GM10266 (cell line): Measurements from ENCODE around the gene TMEM158.

Source experiments
- DNase-seq: peaks from one replicate; pipeline ENCODE4 v3.0.0; 2012; ENCODE audit errors: extremely low spot score
- TF ChIP-seq, protein P1 (sequence below): IDR thresholded peaks from 2 replicates; pipeline ENCODE4 v1.5.1; 2012; ENCODE audit warnings: mild to moderate bottlenecking, low read depth; ENCODE audit not compliant: control insufficient read depth, insufficient read depth; ENCODE audit errors: missing control alignments

The TMEM158 gene

DNA sequence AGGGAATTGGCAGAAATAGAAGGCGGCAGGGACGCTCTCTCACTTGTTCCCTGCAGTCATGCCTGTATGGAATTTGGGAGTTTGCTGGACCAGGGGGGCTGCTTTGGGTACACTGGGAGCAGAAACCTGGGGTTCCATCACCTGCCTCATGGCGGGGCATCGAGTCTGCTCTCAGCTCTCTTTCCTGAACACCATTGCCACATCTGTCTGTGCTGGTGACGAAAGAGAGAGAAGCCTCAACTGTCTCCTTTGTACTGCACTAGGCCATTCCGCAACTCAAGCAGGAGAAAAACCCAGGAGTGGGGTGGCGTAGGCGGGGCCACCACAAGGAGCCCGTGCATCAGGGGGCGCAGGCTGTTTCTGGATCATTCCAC, 14.0 kb downstream of the TMEM158 start:
- TF ChIP-seq, protein P1, sequence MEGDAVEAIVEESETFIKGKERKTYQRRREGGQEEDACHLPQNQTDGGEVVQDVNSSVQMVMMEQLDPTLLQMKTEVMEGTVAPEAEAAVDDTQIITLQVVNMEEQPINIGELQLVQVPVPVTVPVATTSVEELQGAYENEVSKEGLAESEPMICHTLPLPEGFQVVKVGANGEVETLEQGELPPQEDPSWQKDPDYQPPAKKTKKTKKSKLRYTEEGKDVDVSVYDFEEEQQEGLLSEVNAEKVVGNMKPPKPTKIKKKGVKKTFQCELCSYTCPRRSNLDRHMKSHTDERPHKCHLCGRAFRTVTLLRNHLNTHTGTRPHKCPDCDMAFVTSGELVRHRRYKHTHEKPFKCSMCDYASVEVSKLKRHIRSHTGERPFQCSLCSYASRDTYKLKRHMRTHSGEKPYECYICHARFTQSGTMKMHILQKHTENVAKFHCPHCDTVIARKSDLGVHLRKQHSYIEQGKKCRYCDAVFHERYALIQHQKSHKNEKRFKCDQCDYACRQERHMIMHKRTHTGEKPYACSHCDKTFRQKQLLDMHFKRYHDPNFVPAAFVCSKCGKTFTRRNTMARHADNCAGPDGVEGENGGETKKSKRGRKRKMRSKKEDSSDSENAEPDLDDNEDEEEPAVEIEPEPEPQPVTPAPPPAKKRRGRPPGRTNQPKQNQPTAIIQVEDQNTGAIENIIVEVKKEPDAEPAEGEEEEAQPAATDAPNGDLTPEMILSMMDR: no peak
- no peak for DNase-seq

DNA sequence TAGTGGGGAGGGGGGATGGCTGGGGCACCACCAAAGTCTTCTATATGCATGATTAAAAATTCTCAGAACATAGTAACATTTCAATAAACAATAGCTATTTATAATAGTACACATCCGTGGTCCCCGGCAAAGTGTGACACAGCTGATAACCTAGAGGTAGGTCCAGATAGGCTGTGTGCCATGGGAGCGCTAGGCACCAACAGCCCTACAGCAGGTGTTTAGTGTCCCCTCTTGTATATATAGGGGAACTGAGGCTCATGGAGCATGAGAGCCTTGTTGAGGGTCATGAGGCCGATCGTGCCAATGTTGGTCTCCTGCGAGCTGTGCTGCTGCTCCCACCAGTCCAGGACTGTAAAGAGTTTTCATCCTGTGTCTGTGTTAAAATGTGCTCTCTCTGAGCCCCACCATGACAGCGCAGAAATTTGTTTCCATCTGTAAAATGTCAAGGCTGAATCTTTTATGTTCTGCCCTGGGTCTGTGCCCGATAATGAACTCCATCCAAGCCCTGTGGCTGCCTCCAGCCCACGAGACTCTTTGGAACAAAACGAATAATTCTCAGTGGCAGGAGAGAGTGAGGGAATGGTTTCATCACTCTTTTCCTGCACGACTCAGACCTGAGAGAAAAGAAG, 14.5 kb downstream of the TMEM158 start:
- TF ChIP-seq, protein P1: no peak
- DNase-seq: no peak

DNA sequence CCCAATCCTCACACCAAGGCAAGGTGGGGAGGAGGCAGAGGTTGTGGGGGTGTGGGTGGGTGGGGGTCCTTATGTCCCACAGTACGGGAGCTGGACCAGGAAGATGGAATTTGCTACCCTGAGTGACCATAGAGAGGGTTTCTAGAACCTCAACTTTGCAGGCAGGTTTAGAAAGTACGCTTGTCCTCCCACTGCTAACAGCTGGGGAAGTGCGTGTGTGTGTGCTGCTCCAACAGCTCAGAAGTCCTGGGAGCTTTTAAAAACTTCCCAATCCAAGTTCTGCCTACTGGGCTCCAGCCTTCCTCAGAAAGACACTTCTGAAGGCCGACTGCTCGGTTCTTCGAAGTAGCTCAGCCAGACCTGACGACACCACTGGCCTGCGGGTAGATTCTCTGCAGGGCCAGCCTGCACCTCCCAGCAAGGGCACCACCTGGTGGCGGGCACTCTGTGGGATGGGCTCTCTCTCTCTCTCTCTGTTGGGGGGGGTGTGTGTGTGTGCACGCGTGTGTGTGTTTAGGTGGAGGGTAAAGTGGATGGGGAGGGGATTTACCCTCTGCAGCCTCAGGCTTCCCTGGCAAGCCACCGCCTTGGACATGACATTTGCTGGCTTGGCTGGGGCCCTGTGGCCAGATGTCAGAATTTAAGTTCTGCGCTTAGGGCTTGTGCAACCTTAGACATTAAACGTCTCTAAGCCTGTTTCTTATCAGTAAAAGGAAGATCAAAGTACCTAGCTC, 15.6 kb downstream of the TMEM158 start:
- TF ChIP-seq, protein P1: peak; percentile 71

DNA sequence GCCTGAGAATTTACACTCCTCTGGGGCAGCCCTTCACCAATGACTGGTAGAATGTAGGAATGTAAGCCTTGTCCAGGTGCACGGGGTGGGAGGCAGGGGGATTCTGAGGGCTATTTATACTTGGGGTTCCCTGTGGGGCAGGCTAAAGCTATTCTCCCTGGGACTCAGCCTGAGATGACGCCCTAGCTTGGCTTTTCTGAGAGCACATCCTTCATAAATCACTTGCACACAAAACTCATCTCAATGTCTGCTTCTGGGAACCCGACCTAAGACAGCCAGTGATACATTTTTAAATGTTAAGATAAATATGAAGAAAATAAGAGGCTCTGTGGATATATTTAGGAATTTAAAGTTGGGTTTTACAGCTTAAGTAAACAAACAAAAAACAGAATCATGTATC, 16.6 kb downstream of the TMEM158 start:
- TF ChIP-seq, protein P1: no peak
- no peak for DNase-seq

More for the DNA sequence above, 15.6 kb downstream of the TMEM158 start:
- DNase-seq: peak; percentile 40

DNA sequence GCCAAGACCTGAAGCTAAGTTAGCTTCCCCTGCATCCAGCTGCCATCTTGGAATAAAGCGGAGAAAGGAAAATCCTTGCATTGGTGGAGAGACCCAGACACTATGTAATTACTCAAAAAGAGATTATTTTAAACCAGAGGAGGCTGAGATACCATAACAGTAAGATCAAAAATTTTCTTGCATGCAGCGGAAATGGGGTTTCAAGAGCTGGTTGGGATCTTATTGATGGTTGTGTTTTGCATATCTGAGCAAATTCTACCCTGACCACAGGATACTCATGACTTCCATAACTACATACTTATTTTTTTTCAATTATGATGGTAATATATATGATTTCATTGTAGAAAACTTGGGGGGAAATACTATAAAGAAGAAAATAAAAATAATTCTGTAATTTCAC, 17.5 kb downstream of the TMEM158 start:
- DNase-seq: no peak
- TF ChIP-seq, protein P1: no peak

DNA sequence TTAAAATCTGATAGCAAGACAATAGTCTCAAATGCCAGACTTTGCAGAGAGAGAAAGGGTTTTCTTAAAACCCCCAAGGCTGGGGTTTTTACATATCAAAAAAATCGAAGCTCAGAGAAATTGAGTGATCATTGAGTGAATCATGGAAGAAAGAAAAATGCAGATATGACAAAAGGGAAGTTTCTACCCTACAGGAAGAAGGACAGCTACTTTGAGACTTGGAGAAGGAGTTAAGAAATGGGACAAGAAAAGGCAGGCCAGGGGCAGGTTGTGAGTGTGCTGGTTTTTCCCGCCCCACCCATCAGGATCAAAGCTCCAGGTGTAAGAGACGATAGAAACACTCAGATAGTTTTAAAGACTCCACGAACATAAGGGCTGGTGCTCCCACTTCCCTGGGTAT, 18.6 kb downstream of the TMEM158 start:
- TF ChIP-seq, protein P1: no peak
- no peak for DNase-seq

DNA sequence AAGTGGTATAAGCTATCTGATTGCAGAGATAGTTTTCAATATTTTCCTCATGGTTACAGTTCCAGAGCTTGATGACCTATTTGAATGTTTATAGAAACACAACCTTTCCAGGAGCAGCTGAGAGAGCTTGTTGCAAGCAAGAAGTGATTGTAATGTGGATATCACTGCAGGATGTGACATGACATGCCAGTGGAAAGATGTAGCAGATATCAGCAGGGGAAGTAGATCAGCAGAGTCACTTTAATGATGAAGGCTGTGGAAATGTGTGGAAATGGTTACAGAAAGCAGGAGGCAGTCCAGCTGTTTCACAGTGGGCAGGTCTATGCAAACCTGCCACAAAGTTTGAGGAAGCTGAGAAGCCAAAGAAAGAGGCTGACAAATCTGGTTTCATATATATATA, 21.0 kb downstream of the TMEM158 start:
- no peak for DNase-seq
- TF ChIP-seq, protein P1: no peak
